Measurements from ENCODE around the gene MTUS2.

DNA sequence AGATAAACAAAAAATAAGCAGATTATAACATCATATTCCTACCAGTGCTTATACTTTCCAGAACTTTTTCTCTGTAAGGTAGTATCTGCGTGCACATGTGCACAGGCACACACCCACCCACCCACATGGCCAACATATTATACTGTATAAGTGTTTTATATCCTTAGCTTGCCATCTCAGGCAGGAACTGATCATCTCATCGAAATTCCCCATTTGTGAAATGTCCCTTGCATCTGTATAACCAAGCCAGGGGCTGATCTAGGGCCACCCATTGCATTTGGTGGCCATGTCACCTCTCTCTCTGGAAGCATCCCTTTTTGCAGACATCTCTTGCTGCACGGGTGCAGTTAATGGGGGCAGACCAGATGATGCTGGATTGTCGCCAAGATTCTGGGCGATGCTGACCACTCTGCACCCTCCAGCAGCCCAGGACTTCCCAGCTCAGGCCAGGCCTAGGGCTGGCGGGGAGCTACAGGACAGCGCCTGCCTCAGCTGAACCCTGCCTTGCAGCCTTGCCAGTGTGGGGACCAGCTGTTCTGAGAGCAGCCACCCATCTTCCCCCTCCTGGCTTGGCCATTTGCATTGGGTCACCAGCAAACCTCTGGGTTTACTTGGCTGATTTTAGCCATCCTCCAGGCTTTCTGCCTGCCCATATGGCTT lies 679.5 kb downstream of the MTUS2 start:
- TF ChIP-seq POLR2A (IDR thresholded peaks at IDR 0.05) (no peak), POLR2AphosphoS5 (IDR thresholded peaks at IDR 0.05) (no peak), EP300 (IDR thresholded peaks at IDR 0.05) (no peak)

Data from suprapubic skin (tissue), 4 donors.